Bronchial epithelial cell (primary cell): Measurements from ENCODE around the gene MTMR12. TPM values are rescaled to one million over a fixed set of nuclear protein-coding genes. Genes with fewer than 3 reads are reported as not detected.

Experiments
- DNase-seq: peaks from one replicate; pipeline ENCODE4 v3.0.0-alpha.2; 2010; ENCODE audit warnings: low read depth
- FAIRE-seq: peaks from 2 replicates; lab custom pipeline; 2011; peaks lifted over from hg19 to GRCh38; lab: Jason Lieb, UNC
- H3K27me3 ChIP-seq: 2 replicates; pipeline ENCODE4 v1.5.1; 2011; ENCODE audit warnings: low read length; ENCODE audit not compliant: control insufficient read depth, insufficient read depth
- H3K36me3 ChIP-seq: 2 replicates; pipeline ENCODE4 v1.5.1; 2011; ENCODE audit warnings: low read length; ENCODE audit not compliant: control insufficient read depth, insufficient read depth
- H3K4me3 ChIP-seq: 2 replicates; pipeline ENCODE4 v1.5.1; 2011; ENCODE audit warnings: mild to moderate bottlenecking, low read depth, low read length, control low read depth
- CTCF ChIP-seq: IDR thresholded peaks from 2 replicates; pipeline ENCODE4 v1.5.1; 2011; ENCODE audit warnings: mild to moderate bottlenecking, moderate library complexity, low read length, control low read depth, inconsistent platforms; ENCODE audit not compliant: insufficient read depth, severe bottlenecking
- total RNA-seq: library from RNA; depleted of rRNA; stranded (reverse); fragments of >200 nt; gene quantifications from 2 replicates; pipeline ENCODE4 v1.2.1, GENCODE V29; 2014

Gene MTMR12
- total RNA-seq, 1 donor from 2014 or later: 15.8 TPM

- FAIRE-seq: no peak
- TF ChIP-seq CTCF: no peak
- Histone ChIP-seq H3K36me3 (no peaks in the 10 kb centered on the region), H3K27me3 (no peaks in the 10 kb centered on the region), H3K4me3 (no peak overlapping the region)
- DNase-seq: no peak
Measured at GRCh38 chr5:32339878-32340277, 27.1 kb upstream of the MTMR12 start.

- FAIRE-seq (no peak), DNase-seq (no peak)
- Histone ChIP-seq H3K27me3 (no peaks in the 10 kb centered on the region), H3K36me3 (no peaks in the 10 kb centered on the region), H3K4me3 (no peak overlapping the region)
- no peak for TF ChIP-seq CTCF
Measured at GRCh38 chr5:32339198-32339597, 26.5 kb upstream of the MTMR12 start.

GRCh38 chr5:32332966-32333365 lies 20.2 kb upstream of the MTMR12 start:
- Histone ChIP-seq H3K36me3 (no peaks in the 10 kb centered on the region), H3K27me3 (no peaks in the 10 kb centered on the region), H3K4me3 (no peak overlapping the region)
- DNase-seq (peak; percentile 69), FAIRE-seq (no peak)
- TF ChIP-seq CTCF: no peak

- Histone ChIP-seq H3K27me3 (no peaks in the 10 kb centered on the region), H3K36me3 (no peaks in the 10 kb centered on the region), H3K4me3 (no peak overlapping the region)
- TF ChIP-seq CTCF: no peak
- DNase-seq: no peak
- no peak for FAIRE-seq
Measured at GRCh38 chr5:32332361-32332760, 19.6 kb upstream of the MTMR12 start.

GRCh38 chr5:32331935-32332274 lies 19.2 kb upstream of the MTMR12 start:
- FAIRE-seq (no peak), DNase-seq (no peak)
- TF ChIP-seq CTCF: no peak
- H3K36me3 ChIP-seq: no peaks in the 10 kb centered on the region
- no peak overlapping the region for H3K4me3 ChIP-seq
- no peaks in the 10 kb centered on the region for H3K27me3 ChIP-seq

- no peak for TF ChIP-seq CTCF
- Histone ChIP-seq H3K36me3 (no peaks in the 10 kb centered on the region), H3K27me3 (no peaks in the 10 kb centered on the region), H3K4me3 (no peak overlapping the region)
- peak; percentile 30 for DNase-seq
- FAIRE-seq: no peak
Measured at GRCh38 chr5:32331217-32331934, 18.6 kb upstream of the MTMR12 start.
